ENCODE results near the gene TRAF7. TPM values are rescaled to one million over a fixed set of nuclear protein-coding genes. Genes with fewer than 3 reads are reported as not detected.

Gene TRAF7
- total and polyA plus RNA-seq, 2 of the 13 experiments (the other 11 are each of a cell fraction or from before 2014, with no cell fraction given) = 47.9 to 65.6 TPM

DNA sequence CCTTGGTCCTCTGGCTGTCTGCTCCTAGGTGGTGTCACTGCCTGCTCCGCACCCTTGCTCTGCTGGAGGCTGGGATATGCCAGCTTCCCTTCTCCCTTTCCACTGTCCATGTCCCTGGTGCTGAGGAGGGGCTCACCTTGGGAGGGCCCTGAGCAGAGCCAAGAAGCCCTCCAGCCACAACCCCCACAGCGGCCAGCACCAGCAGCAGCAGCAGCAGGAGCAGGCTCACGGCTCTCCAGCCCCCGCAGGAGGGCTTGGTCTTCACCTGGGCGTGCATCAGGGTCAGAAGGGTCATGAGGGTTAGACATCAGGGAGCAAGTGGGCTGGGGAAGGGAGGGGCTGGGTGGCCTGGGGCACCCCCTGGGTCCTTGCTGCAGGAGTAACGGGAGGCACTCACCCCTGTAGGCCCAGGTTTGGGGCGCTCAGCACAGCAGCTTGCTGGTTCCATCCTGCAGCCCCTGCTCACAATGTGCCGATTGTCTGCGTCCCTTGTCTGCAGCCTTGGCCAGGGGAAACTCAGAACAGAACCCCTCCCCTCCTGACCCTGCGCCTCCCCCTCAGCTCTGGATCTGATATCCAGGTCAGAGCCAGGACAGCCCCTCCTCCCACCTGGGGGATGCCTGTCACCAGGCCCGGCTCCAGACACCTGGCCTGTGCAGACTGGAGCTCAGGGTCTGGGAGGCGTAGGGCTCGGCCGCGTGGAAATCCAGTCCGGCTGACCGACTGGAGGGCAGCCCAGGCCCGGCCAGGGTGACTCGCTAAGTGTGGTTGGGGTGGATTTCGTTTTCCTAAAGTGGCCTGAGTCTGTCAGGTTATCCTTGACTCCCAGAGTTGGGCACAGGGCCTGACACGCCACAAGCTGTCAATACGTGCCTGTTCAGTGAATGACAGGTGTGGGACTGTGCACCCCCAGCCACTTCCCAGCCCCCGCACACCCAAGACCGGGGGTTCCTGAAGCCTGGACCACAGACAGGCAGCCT lies 55.1 kb downstream of the TRAF7 start, which contains the start of gene BRICD5 (continued):
- TF ChIP-seq ZNF414 (CRISPR knock-in tag; IDR thresholded peaks at IDR 0.05) (no peak), SSRP1 (CRISPR knock-in tag; IDR thresholded peaks at IDR 0.05) (no peak), KDM6A (CRISPR knock-in tag; IDR thresholded peaks at IDR 0.05; ENCODE audit: low read depth) (no peak), ZNF605 (CRISPR knock-in tag; IDR thresholded peaks at IDR 0.05) (no peak), ZNF350 (CRISPR knock-in tag; IDR thresholded peaks at IDR 0.05; ENCODE audit: borderline replicate concordance, low read depth) (no peak), ATF4 (CRISPR knock-in tag; IDR thresholded peaks at IDR 0.05) (no peak), SAFB2 (CRISPR knock-in tag; IDR thresholded peaks at IDR 0.05; ENCODE audit: borderline replicate concordance, low read depth) (no peak), MBNL3 (CRISPR knock-in tag; conservative IDR thresholded peaks at IDR 0.05) (no peak), SYNCRIP (IDR thresholded peaks at IDR 0.05; ENCODE audit: insufficient read depth, low read depth, low read length) (no peak), KDM1A (CRISPR knock-in tag; IDR thresholded peaks at IDR 0.05) (no peak), ATF7 (IDR thresholded peaks at IDR 0.05) (no peak), ATF7 (CRISPR knock-in tag; IDR thresholded peaks at IDR 0.05) (no peak), THAP7 (CRISPR knock-in tag; IDR thresholded peaks at IDR 0.05) (0 out of 2 replicates have a peak, but pooled peaks have one; percentile 38), HNF4A (CRISPR knock-in tag; IDR thresholded peaks at IDR 0.05) (no peak), ZNF34 (CRISPR knock-in tag; IDR thresholded peaks at IDR 0.05; ENCODE audit: borderline replicate concordance) (0 out of 2 replicates have a peak, but pooled peaks have one; percentile 16)
- TF ChIP-seq, protein P1, sequence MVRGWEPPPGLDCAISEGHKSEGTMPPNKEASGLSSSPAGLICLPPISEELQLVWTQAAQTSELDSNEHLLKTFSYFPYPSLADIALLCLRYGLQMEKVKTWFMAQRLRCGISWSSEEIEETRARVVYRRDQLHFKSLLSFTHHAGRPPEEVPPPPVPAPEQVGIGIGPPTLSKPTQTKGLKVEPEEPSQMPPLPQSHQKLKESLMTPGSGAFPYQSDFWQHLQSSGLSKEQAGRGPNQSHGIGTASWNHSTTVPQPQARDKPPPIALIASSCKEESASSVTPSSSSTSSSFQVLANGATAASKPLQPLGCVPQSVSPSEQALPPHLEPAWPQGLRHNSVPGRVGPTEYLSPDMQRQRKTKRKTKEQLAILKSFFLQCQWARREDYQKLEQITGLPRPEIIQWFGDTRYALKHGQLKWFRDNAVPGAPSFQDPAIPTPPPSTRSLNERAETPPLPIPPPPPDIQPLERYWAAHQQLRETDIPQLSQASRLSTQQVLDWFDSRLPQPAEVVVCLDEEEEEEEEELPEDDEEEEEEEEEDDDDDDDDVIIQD (CRISPR knock-in tag; IDR thresholded peaks at IDR 0.05; ENCODE audit: low read depth) = no peak
- TF ChIP-seq, protein P2, sequence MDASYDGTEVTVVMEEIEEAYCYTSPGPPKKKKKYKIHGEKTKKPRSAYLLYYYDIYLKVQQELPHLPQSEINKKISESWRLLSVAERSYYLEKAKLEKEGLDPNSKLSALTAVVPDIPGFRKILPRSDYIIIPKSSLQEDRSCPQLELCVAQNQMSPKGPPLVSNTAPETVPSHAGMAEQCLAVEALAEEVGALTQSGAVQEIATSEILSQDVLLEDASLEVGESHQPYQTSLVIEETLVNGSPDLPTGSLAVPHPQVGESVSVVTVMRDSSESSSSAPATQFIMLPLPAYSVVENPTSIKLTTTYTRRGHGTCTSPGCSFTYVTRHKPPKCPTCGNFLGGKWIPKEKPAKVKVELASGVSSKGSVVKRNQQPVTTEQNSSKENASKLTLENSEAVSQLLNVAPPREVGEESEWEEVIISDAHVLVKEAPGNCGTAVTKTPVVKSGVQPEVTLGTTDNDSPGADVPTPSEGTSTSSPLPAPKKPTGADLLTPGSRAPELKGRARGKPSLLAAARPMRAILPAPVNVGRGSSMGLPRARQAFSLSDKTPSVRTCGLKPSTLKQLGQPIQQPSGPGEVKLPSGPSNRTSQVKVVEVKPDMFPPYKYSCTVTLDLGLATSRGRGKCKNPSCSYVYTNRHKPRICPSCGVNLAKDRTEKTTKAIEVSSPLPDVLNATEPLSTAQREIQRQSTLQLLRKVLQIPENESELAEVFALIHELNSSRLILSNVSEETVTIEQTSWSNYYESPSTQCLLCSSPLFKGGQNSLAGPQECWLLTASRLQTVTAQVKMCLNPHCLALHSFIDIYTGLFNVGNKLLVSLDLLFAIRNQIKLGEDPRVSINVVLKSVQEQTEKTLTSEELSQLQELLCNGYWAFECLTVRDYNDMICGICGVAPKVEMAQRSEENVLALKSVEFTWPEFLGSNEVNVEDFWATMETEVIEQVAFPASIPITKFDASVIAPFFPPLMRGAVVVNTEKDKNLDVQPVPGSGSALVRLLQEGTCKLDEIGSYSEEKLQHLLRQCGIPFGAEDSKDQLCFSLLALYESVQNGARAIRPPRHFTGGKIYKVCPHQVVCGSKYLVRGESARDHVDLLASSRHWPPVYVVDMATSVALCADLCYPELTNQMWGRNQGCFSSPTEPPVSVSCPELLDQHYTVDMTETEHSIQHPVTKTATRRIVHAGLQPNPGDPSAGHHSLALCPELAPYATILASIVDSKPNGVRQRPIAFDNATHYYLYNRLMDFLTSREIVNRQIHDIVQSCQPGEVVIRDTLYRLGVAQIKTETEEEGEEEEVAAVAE (CRISPR knock-in tag; IDR thresholded peaks at IDR 0.05; ENCODE audit: borderline replicate concordance) = no peak
- TF ChIP-seq, protein P3, sequence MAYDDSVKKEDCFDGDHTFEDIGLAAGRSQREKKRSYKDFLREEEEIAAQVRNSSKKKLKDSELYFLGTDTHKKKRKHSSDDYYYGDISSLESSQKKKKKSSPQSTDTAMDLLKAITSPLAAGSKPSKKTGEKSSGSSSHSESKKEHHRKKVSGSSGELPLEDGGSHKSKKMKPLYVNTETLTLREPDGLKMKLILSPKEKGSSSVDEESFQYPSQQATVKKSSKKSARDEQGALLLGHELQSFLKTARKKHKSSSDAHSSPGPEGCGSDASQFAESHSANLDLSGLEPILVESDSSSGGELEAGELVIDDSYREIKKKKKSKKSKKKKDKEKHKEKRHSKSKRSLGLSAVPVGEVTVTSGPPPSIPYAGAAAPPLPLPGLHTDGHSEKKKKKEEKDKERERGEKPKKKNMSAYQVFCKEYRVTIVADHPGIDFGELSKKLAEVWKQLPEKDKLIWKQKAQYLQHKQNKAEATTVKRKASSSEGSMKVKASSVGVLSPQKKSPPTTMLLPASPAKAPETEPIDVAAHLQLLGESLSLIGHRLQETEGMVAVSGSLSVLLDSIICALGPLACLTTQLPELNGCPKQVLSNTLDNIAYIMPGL (CRISPR knock-in tag; IDR thresholded peaks at IDR 0.05; ENCODE audit: borderline replicate concordance in 1 of 2, low read depth in 1 of 2) = no peak
